A673 (cell line): ENCODE measurements around the gene DAZAP2. TPM values are rescaled to one million over a fixed set of nuclear protein-coding genes. Genes with fewer than 3 reads are reported as not detected.
"Not testable (repeated sequence)": the region's sequence is repeated elsewhere in the genome, so short reads cannot be mapped to it uniquely, and the experiment has no call there.

Experiments used
- BruUV-seq: library from RNA; stranded (reverse); fragments of 400-500 nt; replicated peaks from 2 replicates; lab custom pipeline; 2021; lab: Mats Ljungman, UMichigan
- CTCF ChIA-PET: fragments of 300-600 bp; sonication (Branson Sonifier 250); formaldehyde crosslinking; loops from one replicate; lab custom pipeline; 2022; ENCODE audit warnings: antibody characterized with exemption; lab: Charles Lee
- POLR2A ChIA-PET: fragments of 300-600 bp; sonication (Branson Sonifier 250); formaldehyde crosslinking; loops from one replicate; lab custom pipeline; 2022; ENCODE audit warnings: antibody characterized with exemption; ENCODE audit not compliant: low non-redundant PET; lab: Charles Lee
- DNase-seq: peaks from one replicate; pipeline ENCODE4 v3.0.0-alpha.2; 2015; ENCODE audit warnings: low spot score
- H3K27ac ChIP-seq: fragments of 200-600 bp; sonication (generic); 2 replicates; pipeline ENCODE4 v1.5.1; 2016; ENCODE audit warnings: mixed run types, low read depth, mild to moderate bottlenecking, mixed read lengths, antibody characterized with exemption, low read length; ENCODE audit not compliant: poor library complexity, severe bottlenecking
- H3K27me3 ChIP-seq: fragments of 200-600 bp; sonication (generic); replicated peaks from 2 replicates; pipeline ENCODE4 v1.6.1; 2017; ENCODE audit warnings: mixed run types, low read depth, mild to moderate bottlenecking, mixed read lengths, antibody characterized with exemption, low read length; ENCODE audit not compliant: insufficient read depth, poor library complexity
- H3K36me3 ChIP-seq: fragments of 200-600 bp; sonication (generic); 2 replicates; pipeline ENCODE4 v1.6.1; 2016; ENCODE audit warnings: mixed run types, mild to moderate bottlenecking, mixed read lengths, antibody characterized with exemption, low read length; ENCODE audit not compliant: insufficient read depth, poor library complexity, severe bottlenecking
- H3K4me1 ChIP-seq: fragments of 200-600 bp; sonication (generic); 2 replicates; pipeline ENCODE4 v1.6.1; 2017; ENCODE audit warnings: mixed run types, mild to moderate bottlenecking, mixed read lengths, antibody characterized with exemption, low read length; ENCODE audit not compliant: insufficient read depth, poor library complexity, severe bottlenecking
- H3K4me3 ChIP-seq: fragments of 200-600 bp; sonication (generic); 2 replicates; pipeline ENCODE4 v1.5.1; 2016; ENCODE audit warnings: low read depth, mixed run types, mild to moderate bottlenecking, mixed read lengths, low read length; ENCODE audit not compliant: poor library complexity, severe bottlenecking
- H3K9me3 ChIP-seq: fragments of 200-600 bp; sonication (generic); 2 replicates; pipeline ENCODE4 v1.6.1; 2016; ENCODE audit warnings: mixed run types, low read depth, mild to moderate bottlenecking, mixed read lengths, antibody characterized with exemption, low read length; ENCODE audit not compliant: poor library complexity, severe bottlenecking
- CTCF ChIP-seq: fragments of 300-800, 200-600 bp; sonication (generic); conservative IDR thresholded peaks from 2 replicates; pipeline ENCODE4 v1.5.1; 2017; ENCODE audit warnings: low read depth, mild to moderate bottlenecking, antibody characterized with exemption, low read length, moderate library complexity, mixed read lengths
- EZH2 ChIP-seq: fragments of 200-600 bp; sonication (generic); IDR thresholded peaks from 2 replicates; pipeline ENCODE4 v1.6.1; 2017; ENCODE audit warnings: borderline replicate concordance, low read depth, mild to moderate bottlenecking, mixed read lengths, antibody characterized with exemption, low read length; ENCODE audit not compliant: poor library complexity, severe bottlenecking
- intact Hi-C: fragments of 100-400 bp; cut with micrococcal nuclease; formaldehyde crosslinking; loops from one replicate; pipeline ENCODE4 v1.10.0; 2022; ENCODE audit not compliant: unreplicated experiment
- total RNA-seq: library from RNA; stranded (reverse); gene quantifications from 2 replicates; pipeline ENCODE4 v1.2.3, GENCODE V29; 2021

Gene DAZAP2
- total RNA-seq, 1 experiment from 2014 or later = 138 TPM

- Histone ChIP-seq H3K4me1 (peaks cover 19% of the 10 kb centered on the region), H3K9me3 (no peaks in the 10 kb centered on the region), H3K4me3 (peak overlapping the region; percentile 94), H3K27ac (peak overlapping the region; percentile 82), H3K36me3 (no peaks in the 10 kb centered on the region), H3K27me3 (no peaks in the 10 kb centered on the region)
- no TSS peak for BruUV-seq
- ChIA-PET CTCF (no interaction called here), POLR2A (no interaction called here)
- intact Hi-C loops = no loop called here
- TF ChIP-seq CTCF = 0 out of 2 replicates have a peak, but pooled peaks have one; percentile 18
- no peak for TF ChIP-seq EZH2
- DNase-seq = peak; percentile 19
Observed at GRCh38 chr12:51269174-51270066, 30.8 kb downstream of the DAZAP2 start.

DNA sequence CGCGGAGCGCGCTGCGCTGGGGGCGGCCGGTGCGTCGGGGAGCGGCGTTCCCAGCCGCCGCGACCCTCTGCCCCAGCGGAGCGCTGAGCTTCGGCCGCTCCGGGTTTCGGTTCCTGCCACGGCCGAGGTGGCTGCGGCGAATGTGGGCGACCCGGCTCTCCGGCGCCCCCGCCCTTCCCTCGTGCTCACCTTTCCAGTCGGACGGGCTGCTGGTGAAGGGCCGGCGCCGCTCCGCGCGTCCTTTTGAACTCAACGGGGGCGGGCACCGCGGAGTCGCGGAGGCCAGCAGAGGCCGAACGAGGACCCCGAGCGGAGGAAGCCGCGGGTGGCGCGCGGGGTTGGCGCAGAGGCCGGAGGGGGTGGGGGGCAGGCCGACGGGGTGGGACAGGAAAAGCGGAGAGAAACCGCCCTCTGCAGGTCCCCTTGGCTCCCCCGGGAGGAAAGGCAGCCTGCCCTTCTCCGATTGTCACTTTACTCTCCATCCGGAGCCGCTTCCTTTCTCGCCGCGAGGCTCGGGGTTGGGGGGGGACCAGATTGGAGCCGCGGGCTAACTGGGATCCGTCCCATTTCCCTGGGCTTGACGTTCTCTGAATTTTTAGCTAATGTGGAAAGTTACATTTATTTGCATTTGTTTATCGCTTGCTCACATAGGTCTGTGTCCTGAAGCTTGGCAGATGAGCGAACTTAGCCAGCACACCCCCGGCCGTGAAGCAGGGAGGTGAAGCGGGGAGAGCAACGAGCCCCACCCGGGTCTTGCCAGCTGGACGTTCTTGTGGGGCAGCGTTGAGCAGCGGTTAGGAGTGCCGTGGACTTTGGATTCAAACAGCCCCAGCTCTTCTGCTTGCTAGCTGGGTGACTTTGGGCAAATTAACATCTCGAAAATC is 31.7 kb downstream of the DAZAP2 start, which contains the start of gene SMAGP:
Gene SMAGP, minus strand, starts transcription at position 349 of the 884 bp plus-strand sequence. CDS start 1,137 bp downstream, outside the sequence.
- DNase-seq = peak; percentile 70
- intact Hi-C loops = no loop called here
- Histone ChIP-seq H3K27ac (peak within 1 kb of the TSS; percentile 82), H3K4me3 (peak within 1 kb of the TSS; percentile 94), H3K27me3 (no peaks in the 10 kb centered on the region), H3K36me3 (no peaks in the 10 kb centered on the region), H3K9me3 (no peaks in the 10 kb centered on the region), H3K4me1 (peaks cover 19% of the 10 kb centered on the region)
- ChIA-PET CTCF (interaction anchor here (0.6 kb wide), 1 partner anchor 445 kb away, joined by 3 read pairs; no protein-coding TSS in a partner anchor), POLR2A (no interaction called here)
- TF ChIP-seq EZH2 = no peak
- 0 out of 2 replicates have a peak, but pooled peaks have one; percentile 13 for TF ChIP-seq CTCF
- TSS peak; percentile 78 for BruUV-seq

GRCh38 chr12:51270951-51271518 is 32.4 kb downstream of the DAZAP2 start:
- H3K27ac ChIP-seq = peak overlapping the region; percentile 82
- peak; percentile 71 for DNase-seq
- ChIA-PET POLR2A (no interaction called here), CTCF (interaction anchor here (0.6 kb wide), 1 partner anchor 446 kb away, joined by 3 read pairs; no protein-coding TSS in a partner anchor)
- H3K9me3 ChIP-seq = no peaks in the 10 kb centered on the region
- intact Hi-C loops = no loop called here
- no peaks in the 10 kb centered on the region for H3K27me3 ChIP-seq
- H3K4me3 ChIP-seq = peak overlapping the region; percentile 94
- H3K4me1 ChIP-seq = peaks cover 19% of the 10 kb centered on the region
- TF ChIP-seq EZH2 (no peak), CTCF (no peak)
- no peaks in the 10 kb centered on the region for H3K36me3 ChIP-seq
- BruUV-seq = no TSS peak

- H3K9me3 ChIP-seq, BruUV-seq, H3K27me3 ChIP-seq, H3K4me1 ChIP-seq, DNase-seq, CTCF ChIA-PET, intact Hi-C loops, H3K4me3 ChIP-seq, H3K27ac ChIP-seq, H3K36me3 ChIP-seq, POLR2A ChIA-PET: not testable (repeated sequence)
Observed at GRCh38 chr12:51272810-51273209, 34.2 kb downstream of the DAZAP2 start.
